NCI-H524 (cell line): ENCODE results near the gene SLC7A8.

Experiments
- DNase-seq, 2 experiments: peaks; one replicate each; lab custom pipeline; 2025; lab: John Stamatoyannopoulos, UW

SLC7A8 gene

GRCh38 chr14:23182372-23183157 is 895 bp downstream of the SLC7A8 start:
- peak; percentile 20 to 60 for DNase-seq

GRCh38 chr14:23181946-23182345 is 1.5 kb downstream of the SLC7A8 start:
- no peak for DNase-seq

GRCh38 chr14:23181453-23181852 is 2.0 kb downstream of the SLC7A8 start:
- peak in 1 of 2 experiments; percentile 28 for DNase-seq

GRCh38 chr14:23177181-23177580 is 6.3 kb downstream of the SLC7A8 start:
- no peak for DNase-seq

GRCh38 chr14:23175823-23176222 is 7.6 kb downstream of the SLC7A8 start:
- no peak for DNase-seq

GRCh38 chr14:23174296-23175184 is 8.9 kb downstream of the SLC7A8 start:
- no peak for DNase-seq

GRCh38 chr14:23173796-23174195 is 9.7 kb downstream of the SLC7A8 start:
- DNase-seq = no peak

- DNase-seq = no peak
These were observed 10.4 kb downstream of the SLC7A8 start for GRCh38 chr14:23173031-23173430.

GRCh38 chr14:23172574-23172973 is 10.9 kb downstream of the SLC7A8 start:
- DNase-seq = no peak

GRCh38 chr14:23172096-23172495 is 11.4 kb downstream of the SLC7A8 start:
- no peak for DNase-seq

GRCh38 chr14:23171222-23171975 is 12.1 kb downstream of the SLC7A8 start:
- no peak for DNase-seq

GRCh38 chr14:23169622-23170021 is 13.8 kb downstream of the SLC7A8 start:
- no peak for DNase-seq

- no peak for DNase-seq
These were observed 15.2 kb downstream of the SLC7A8 start for GRCh38 chr14:23168246-23168645.

GRCh38 chr14:23167116-23167847 is 16.2 kb downstream of the SLC7A8 start:
- peak in 1 of 2 experiments; percentile 41 for DNase-seq

GRCh38 chr14:23164949-23165348 is 18.5 kb downstream of the SLC7A8 start:
- no peak for DNase-seq

- DNase-seq = no peak
These were observed 19.2 kb downstream of the SLC7A8 start for GRCh38 chr14:23164250-23164649.

- no peak for DNase-seq
These were observed 19.6 kb downstream of the SLC7A8 start for GRCh38 chr14:23163830-23164229.

- DNase-seq = no peak
These were observed 20.7 kb downstream of the SLC7A8 start for GRCh38 chr14:23162800-23163199.

GRCh38 chr14:23162005-23162404 is 21.5 kb downstream of the SLC7A8 start:
- no peak for DNase-seq

- no peak for DNase-seq
These were observed 22.4 kb downstream of the SLC7A8 start for GRCh38 chr14:23160924-23161522.

- DNase-seq = no peak
These were observed 23.9 kb downstream of the SLC7A8 start for GRCh38 chr14:23159532-23159931.
